Sigmoid colon (tissue), 4 donors: Measurements from ENCODE around the gene KATNAL1.

Experiments
- EP300 ChIP-seq, 4 donors: sonication (generic); formaldehyde crosslinking; IDR thresholded peaks; one replicate each; pipeline ENCODE4 v1.6.1; 2017; ENCODE audit warnings: antibody characterized with exemption in 4 of 4
- TF ChIP-seq, protein P1 (sequence below), 4 experiments: fragments of 450-650 bp in 3 of 4; fragments of 200-600 bp in 1 of 4; IDR thresholded peaks; one replicate each; pipeline ENCODE4 v1.5.1; 2016 to 2019; ENCODE audit warnings: antibody characterized with exemption in 4 of 4, mild to moderate bottlenecking in 3 of 4, moderate library complexity in 2 of 4

DNA sequence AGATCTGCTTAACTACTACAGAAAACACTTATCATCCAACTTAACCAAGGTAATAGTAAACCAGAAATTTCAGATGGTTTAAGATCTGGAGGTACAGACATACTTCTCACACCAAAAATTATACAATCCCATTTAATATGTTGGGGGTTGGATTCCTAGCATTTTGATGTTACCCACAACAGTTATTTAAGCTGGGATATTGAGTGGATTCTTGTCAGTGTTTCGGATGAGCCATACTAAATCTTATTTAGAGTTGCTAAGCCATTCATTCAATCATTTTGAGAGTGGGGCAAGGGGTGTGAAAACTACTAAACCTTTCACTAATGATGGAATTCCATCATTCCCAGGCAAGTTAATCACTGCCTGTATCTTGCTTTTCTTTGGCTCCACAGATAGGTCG, 40.6 kb downstream of the KATNAL1 start:
- TF ChIP-seq, protein P1, sequence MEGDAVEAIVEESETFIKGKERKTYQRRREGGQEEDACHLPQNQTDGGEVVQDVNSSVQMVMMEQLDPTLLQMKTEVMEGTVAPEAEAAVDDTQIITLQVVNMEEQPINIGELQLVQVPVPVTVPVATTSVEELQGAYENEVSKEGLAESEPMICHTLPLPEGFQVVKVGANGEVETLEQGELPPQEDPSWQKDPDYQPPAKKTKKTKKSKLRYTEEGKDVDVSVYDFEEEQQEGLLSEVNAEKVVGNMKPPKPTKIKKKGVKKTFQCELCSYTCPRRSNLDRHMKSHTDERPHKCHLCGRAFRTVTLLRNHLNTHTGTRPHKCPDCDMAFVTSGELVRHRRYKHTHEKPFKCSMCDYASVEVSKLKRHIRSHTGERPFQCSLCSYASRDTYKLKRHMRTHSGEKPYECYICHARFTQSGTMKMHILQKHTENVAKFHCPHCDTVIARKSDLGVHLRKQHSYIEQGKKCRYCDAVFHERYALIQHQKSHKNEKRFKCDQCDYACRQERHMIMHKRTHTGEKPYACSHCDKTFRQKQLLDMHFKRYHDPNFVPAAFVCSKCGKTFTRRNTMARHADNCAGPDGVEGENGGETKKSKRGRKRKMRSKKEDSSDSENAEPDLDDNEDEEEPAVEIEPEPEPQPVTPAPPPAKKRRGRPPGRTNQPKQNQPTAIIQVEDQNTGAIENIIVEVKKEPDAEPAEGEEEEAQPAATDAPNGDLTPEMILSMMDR (IDR thresholded peaks at IDR 0.05), result no peak
- no peak for TF ChIP-seq EP300 (IDR thresholded peaks at IDR 0.05)
